Sigmoid colon (tissue), 3 donors: ENCODE measurements around the gene POLR2B.

ENCODE experiments used
- POLR2A ChIP-seq, 2 donors: fragments of 450-650 bp; IDR thresholded peaks; one replicate each; pipeline ENCODE4 v1.6.1; 2016; ENCODE audit warnings: antibody characterized with exemption in 2 of 2, mild to moderate bottlenecking in 2 of 2, moderate library complexity in 2 of 2
- TF ChIP-seq, protein P1 (sequence below), 4 experiments: fragments of 450-650 bp in 3 of 4; fragments of 200-600 bp in 1 of 4; IDR thresholded peaks; one replicate each; pipeline ENCODE4 v1.5.1; 2016 to 2019; ENCODE audit warnings: antibody characterized with exemption in 4 of 4, mild to moderate bottlenecking in 3 of 4, moderate library complexity in 2 of 4

DNA sequence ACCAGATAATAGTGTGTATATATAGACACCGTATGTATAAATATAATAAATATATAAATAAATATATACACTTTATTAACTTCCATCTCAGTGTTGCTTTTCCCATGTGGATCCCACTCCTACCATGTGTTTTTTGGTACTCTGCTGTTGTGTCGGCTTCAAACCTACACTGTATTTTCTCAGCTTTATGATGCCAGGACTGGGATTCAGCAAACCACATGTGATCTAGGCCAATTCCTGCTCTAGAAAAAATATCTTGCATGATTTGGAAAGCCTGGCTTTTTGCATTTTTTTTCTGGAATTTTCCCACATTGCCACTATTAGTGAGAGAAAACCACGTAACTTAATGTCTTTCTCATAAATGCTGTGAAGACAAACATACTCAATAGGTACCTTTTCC is 55.8 kb downstream of the POLR2B start:
- TF ChIP-seq POLR2A (IDR thresholded peaks at IDR 0.05): no peak
- TF ChIP-seq, protein P1, sequence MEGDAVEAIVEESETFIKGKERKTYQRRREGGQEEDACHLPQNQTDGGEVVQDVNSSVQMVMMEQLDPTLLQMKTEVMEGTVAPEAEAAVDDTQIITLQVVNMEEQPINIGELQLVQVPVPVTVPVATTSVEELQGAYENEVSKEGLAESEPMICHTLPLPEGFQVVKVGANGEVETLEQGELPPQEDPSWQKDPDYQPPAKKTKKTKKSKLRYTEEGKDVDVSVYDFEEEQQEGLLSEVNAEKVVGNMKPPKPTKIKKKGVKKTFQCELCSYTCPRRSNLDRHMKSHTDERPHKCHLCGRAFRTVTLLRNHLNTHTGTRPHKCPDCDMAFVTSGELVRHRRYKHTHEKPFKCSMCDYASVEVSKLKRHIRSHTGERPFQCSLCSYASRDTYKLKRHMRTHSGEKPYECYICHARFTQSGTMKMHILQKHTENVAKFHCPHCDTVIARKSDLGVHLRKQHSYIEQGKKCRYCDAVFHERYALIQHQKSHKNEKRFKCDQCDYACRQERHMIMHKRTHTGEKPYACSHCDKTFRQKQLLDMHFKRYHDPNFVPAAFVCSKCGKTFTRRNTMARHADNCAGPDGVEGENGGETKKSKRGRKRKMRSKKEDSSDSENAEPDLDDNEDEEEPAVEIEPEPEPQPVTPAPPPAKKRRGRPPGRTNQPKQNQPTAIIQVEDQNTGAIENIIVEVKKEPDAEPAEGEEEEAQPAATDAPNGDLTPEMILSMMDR (IDR thresholded peaks at IDR 0.05): no peak
